Measurements from ENCODE around the gene NGF.

DNA sequence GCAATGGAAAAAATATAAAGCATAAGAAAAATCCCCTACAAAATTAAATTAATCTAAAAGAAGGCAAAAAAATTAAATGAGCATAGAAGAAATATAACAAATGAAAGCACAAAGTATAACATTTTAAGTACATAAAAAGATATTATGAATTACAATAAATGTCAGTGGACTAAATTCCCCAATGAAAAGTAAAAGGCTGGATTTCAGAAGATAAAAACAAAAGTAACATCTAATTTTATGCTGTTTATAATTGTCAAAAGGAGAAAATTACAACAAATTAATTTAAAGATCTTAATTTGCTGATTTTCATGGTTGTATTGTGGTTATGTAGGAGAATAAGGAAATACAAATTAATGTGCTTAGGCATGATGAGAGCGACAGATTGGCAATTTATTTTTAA, 92.8 kb downstream of the NGF start:
- TF ChIP-seq, protein P1, sequence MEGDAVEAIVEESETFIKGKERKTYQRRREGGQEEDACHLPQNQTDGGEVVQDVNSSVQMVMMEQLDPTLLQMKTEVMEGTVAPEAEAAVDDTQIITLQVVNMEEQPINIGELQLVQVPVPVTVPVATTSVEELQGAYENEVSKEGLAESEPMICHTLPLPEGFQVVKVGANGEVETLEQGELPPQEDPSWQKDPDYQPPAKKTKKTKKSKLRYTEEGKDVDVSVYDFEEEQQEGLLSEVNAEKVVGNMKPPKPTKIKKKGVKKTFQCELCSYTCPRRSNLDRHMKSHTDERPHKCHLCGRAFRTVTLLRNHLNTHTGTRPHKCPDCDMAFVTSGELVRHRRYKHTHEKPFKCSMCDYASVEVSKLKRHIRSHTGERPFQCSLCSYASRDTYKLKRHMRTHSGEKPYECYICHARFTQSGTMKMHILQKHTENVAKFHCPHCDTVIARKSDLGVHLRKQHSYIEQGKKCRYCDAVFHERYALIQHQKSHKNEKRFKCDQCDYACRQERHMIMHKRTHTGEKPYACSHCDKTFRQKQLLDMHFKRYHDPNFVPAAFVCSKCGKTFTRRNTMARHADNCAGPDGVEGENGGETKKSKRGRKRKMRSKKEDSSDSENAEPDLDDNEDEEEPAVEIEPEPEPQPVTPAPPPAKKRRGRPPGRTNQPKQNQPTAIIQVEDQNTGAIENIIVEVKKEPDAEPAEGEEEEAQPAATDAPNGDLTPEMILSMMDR (IDR thresholded peaks at IDR 0.05), result no peak
- TF ChIP-seq ZFX (IDR thresholded peaks at IDR 0.05; ENCODE audit: borderline replicate concordance), result no peak

Data from 22Rv1 (cell line).